Activated naive CD4-positive, alpha-beta T cell treated with Interleukin-2 at 50 U/mL for 16 hours (primary cell): Measurements from ENCODE around the gene BOK.
"Not testable (repeated sequence)": the region's sequence is repeated elsewhere in the genome, so short reads cannot be mapped to it uniquely, and the experiment has no call there.

Experiments
- DNase-seq: peaks from one replicate; pipeline ENCODE4 v3.0.0-alpha.2; 2020

The BOK gene

DNA sequence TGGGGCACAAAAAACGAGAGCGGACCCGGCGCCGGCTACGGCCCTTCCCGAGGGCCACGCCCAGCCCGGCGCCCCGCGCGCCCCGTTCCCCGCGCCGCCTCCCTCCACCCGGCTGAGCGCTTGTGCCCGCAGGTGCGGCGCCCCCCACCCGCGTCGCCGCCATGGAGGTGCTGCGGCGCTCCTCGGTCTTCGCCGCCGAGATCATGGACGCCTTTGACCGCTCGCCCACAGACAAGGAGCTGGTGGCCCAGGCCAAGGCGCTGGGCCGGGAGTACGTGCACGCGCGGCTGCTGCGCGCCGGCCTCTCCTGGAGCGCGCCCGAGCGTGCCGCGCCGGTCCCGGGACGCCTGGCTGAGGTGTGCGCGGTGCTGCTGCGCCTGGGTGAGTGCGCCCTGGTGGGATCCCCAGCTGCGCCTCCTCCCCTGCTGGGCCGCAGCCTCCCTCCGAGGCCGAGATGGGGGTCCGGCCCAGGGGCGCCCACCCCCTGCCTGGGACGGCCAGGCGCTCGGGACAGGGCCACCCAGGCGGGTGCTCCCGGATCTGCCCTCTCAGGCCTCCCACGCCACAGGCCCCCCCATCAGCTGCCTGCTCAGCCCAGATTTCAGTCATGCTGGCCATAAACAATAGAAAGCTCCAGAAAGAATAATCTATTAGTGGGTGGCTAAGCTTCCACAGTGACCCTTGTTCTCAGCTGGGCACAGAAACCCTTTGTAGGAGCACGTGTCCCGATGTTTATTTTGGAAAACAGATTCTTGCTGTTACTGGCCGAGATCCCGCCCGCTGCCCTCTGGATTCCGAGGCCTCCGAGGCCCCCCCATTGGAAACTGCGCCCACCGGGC lies 997 bp downstream of the BOK start:
- no peak for DNase-seq

DNA sequence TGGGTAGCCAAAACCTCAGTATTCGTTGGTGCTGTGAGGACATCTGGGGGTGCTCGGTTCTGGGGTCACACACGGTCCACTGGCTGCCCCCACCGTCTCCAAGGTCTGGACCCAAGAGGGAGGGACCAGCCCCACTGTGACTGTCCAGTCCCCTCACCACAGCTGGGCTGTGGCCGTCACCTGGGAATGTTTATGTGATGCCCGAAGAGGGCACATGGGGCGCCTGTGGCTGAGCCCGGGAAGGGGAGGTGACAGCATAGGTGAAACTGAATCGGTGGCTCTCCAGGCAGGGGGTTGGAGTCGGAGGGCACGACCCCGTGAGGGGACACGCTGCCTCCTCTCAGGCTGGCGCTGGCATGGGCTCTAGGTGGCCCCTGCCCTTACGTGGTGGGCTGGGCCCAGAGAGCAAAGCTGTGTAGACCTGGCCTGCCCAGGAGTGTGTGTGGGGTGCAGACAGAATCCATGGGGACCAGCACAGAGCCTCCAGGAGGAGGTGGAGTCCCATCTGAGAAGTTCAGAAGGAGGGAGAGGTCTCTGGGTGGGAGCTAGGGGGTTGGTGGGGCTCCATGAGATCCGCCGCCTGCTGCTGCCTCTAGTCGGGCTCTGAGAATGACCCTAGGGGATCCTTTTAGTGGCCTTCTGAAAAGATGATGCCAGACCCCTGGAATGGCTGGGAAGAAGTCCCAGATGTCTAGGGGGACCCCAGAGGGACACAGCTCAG lies 1.8 kb downstream of the BOK start:
- DNase-seq, result no peak

- DNase-seq, result no peak
Measured at GRCh38 chr2:241560883-241561474, 2.4 kb downstream of the BOK start.

GRCh38 chr2:241561832-241562231 lies 3.3 kb downstream of the BOK start:
- DNase-seq, result no peak

DNA sequence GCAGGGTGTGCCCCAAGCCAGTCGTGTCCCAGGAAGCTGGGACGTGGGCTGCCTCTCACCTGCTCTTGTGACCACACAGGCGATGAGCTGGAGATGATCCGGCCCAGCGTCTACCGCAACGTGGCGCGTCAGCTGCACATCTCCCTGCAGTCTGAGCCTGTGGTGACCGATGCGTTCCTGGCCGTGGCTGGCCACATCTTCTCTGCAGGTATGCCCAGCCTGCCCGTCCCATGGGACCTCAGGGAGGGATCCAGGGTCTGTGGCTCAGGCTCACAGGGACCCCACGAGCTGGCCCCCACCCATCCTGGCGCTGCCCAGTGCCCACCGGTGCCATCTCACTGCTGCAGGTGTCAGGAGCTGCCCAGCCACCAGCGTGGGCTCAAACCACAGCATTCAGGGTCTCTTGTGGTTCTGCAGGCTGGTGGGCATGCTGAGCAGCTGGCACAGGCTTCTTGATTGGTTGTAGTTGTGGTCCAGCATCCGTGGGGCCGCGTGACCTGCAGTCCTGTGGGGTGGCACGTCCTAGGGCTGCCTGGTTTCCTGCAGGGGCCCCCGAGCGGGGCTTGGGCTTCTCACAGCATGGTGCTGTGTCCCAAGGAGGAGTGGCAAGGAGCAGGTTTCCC lies 3.8 kb downstream of the BOK start:
- DNase-seq, result no peak

DNA sequence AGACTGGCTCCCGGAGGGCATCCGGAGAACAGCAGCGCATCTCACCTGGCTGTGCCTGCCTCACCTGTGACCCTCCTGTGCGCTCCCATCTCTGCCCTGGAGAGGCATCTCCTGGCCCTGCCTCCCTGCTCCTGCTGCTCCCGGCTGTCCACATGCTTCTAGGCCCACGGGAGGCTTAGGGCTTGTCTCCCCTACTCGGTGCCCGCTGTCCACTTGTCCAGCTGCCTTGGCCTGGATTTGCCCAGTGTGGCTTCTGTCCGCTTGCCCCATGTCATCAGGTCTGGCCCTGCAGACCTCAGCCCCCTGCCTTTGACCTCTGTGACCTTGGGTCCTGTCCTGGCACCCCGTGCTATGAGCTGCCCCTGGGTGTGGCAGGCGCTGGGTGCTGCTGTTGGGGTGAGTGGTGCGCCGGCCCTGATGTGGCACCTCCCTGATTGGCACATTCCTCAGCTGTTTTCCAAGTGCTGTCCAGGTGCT lies 4.5 kb downstream of the BOK start:
- no peak for DNase-seq

- no peak for DNase-seq
Measured at GRCh38 chr2:241563571-241563980, 5.0 kb downstream of the BOK start.

- no peak for DNase-seq
Measured at GRCh38 chr2:241563981-241564595, 5.5 kb downstream of the BOK start.

- DNase-seq, result no peak
Measured at GRCh38 chr2:241564596-241565410, 6.3 kb downstream of the BOK start.

- no peak for DNase-seq
Measured at GRCh38 chr2:241565411-241565810, 6.9 kb downstream of the BOK start.

DNA sequence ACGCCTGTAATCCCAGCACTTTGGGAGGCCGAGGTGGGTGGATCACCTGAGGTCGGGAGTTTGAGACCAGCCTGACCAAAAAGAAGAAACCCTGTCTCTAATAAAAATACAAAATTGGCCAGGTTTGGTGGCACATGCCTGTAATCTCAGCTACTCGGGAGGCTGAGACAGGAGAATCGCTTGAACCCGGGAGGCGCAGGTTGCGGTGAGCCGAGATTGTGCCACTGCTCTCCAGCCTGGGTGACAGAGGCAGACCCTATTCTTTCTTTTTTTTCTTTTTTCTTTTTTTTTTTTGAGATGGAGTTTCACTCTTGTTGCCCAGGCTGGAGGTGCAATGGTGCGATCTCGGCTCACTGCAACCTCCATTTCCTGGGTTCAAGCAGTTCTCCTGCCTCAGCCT lies 7.5 kb downstream of the BOK start:
- not testable (repeated sequence) for DNase-seq

GRCh38 chr2:241566468-241566867 lies 7.9 kb downstream of the BOK start:
- DNase-seq, result no peak

GRCh38 chr2:241567266-241567665 lies 8.7 kb downstream of the BOK start:
- not testable (repeated sequence) for DNase-seq

GRCh38 chr2:241567776-241568175 lies 9.2 kb downstream of the BOK start:
- no peak for DNase-seq

- DNase-seq, result no peak
Measured at GRCh38 chr2:241568726-241569125, 10.2 kb downstream of the BOK start.

GRCh38 chr2:241569831-241570281 lies 11.3 kb downstream of the BOK start:
- no peak for DNase-seq

DNA sequence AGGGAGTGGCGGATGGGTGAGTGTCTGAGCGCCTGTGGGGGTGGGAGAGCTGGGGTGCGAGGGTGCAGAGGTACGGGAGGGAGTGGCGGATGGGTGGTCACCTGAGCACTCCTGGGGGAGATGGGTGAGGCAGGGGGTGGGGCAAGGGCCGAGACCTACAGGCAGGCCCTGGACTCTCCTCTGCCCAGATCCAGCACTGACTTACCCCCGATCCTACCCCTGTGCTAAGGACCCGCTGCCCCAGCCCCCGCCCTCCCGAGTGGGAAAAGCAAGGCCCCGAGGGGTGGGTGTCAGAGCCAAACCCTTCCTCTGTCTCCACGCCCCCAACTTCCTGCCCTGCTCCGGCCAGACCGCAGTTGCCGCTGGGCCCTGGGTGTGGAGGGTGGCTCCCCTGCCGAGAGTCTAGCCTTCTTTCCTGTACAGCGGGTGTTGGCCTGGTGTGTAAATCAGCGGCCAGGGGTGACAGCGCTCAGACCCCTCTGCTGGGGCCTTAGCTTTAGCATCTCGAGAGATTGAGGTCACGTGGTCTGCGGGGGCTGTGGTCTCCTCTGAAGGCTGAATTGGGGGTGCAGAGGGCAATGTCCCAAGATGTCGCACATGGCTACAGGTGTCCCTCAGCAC lies 12.5 kb downstream of the BOK start:
- no peak for DNase-seq

DNA sequence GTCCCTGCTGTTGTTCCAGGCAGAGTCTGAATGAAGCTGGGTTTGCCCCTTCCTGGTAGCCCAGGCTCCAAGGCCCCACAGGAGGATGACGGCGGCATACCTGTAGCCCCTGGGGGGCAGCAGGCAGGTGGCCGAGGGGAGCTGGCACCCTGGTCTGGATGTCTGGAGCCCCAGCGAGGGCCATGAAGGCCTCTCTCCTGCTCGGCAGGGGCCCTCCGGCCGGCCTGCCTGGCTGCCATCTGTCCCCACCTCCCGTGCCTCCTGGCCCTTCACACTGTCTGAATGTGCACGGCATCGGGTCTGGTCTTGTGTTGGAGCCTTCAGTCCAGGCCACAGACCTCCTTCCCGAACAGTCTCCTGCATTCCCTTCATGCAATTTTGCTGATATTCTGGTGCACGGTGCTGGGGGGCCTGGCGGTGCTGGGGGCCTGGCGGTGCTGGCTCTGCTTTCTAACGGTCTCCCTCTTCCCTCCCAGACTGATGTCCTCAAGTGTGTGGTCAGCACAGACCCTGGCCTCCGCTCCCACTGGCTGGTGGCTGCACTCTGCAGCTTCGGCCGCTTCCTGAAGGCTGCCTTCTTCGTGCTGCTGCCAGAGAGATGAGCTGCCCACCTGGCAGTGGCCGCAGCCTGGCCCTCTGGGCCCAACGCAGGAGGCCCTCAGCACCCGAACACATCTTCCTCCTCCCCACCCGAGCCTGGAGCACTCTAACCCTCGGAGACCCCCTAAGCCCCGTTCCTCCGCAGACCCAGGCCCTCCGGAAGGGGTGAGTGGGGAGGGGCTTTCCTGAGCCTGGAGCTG lies 13.5 kb downstream of the BOK start:
- DNase-seq, result no peak

DNA sequence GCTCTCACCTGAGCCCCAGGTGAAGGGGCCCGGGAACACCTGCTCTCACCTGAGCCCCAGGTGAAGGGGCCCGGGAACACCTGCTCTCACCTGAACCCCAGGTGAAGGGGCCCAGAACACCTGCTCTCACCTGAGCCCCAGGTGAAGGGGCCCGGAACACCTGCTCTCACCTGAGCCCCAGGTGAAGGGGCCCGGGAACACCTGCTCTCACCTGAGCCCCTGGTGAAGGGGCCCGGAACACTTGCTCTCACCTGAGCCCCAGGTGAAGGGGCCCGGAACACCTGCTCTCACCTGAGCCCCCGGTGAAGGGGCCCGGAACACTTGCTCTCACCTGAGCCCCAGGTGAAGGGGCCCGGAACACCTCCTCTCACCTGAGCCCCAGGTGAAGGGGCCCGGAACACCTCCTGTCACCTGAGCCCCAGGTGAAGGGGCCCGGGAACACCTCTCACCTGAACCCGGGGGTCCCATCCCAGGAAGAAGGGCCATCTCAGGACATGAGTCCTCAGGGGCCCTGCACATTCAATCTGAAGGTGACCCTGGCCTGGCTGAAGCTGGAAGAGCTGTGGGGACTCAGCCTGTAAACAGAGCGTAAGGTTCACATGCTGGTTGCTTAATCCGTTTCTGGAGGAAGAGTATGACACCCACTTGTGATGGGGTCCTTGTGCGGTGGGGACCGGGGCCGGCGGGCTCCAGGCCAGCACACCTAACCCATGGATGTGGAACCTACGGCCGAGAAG lies 14.5 kb downstream of the BOK start:
- not testable (repeated sequence) for DNase-seq

DNA sequence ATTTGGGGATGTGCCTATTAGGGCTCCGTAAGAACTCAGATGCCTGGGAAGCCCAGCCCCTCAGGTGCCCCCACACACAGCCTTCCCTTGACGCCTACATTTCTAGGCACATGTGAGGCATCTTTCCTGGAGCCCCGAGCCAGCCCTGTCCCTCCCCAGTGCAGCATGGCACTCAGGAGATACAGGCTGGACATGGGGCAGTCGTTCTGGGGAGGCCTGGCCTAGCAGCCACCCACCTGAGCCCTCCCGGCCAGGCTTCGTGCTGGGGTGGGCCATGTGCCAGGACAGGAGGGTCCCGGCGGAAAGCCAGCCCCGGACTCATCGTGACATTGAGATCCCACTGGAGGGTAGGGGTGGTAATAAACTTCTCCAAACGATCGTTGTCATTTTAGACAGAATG lies 15.2 kb downstream of the BOK start:
- no peak for DNase-seq
